Body of pancreas (tissue), 4 donors: ENCODE data around the gene EDEM1.

Source experiments
- POLR2A ChIP-seq, 3 donors: fragments of 450-650 bp; IDR thresholded peaks; one replicate each; pipeline ENCODE4 v1.6.1; 2016; ENCODE audit warnings: antibody characterized with exemption in 3 of 3, mild to moderate bottlenecking in 2 of 3
- TF ChIP-seq, protein P1 (sequence below), 7 experiments: fragments of 450-650 bp in 4 of 7; fragments of 200-600 bp in 3 of 7; sonication (generic) in 3 of 7; IDR thresholded peaks; one replicate each; pipeline ENCODE4 v1.5.1; 2016 to 2019; ENCODE audit warnings: antibody characterized with exemption in 7 of 7

DNA sequence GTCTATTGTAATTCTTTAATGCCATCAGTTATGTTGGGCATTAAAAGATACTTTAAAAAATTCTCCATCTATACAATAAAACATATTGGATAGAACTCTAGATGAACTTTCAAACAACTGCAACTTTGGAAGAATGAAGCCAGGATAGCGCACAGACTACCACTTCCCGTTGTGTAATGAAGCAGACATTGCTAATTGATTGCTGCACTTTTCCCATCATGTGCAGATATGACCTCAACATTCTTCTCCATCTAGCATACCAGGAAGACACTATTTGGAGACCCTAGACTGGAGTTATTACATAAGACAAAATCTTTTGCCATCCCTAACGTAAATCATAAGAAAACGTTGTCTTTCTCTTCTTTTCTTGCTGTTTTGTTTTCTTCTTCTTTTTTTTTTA is 75.0 kb downstream of the EDEM1 start:
- TF ChIP-seq, protein P1, sequence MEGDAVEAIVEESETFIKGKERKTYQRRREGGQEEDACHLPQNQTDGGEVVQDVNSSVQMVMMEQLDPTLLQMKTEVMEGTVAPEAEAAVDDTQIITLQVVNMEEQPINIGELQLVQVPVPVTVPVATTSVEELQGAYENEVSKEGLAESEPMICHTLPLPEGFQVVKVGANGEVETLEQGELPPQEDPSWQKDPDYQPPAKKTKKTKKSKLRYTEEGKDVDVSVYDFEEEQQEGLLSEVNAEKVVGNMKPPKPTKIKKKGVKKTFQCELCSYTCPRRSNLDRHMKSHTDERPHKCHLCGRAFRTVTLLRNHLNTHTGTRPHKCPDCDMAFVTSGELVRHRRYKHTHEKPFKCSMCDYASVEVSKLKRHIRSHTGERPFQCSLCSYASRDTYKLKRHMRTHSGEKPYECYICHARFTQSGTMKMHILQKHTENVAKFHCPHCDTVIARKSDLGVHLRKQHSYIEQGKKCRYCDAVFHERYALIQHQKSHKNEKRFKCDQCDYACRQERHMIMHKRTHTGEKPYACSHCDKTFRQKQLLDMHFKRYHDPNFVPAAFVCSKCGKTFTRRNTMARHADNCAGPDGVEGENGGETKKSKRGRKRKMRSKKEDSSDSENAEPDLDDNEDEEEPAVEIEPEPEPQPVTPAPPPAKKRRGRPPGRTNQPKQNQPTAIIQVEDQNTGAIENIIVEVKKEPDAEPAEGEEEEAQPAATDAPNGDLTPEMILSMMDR (IDR thresholded peaks at IDR 0.05): no peak
- no peak for TF ChIP-seq POLR2A (IDR thresholded peaks at IDR 0.05)
